SU-DHL-6 (cell line): ENCODE results near the gene MGAT4C.

Source experiments
- CTCF ChIP-seq: fragments of 200-600 bp; sonication (generic); IDR thresholded peaks from one replicate; pipeline ENCODE4 v1.5.1; 2017; ENCODE audit warnings: antibody characterized with exemption, mild to moderate bottlenecking, low read length, moderate library complexity; ENCODE audit not compliant: insufficient read depth, poor library complexity, severe bottlenecking
- EZH2phosphoT487 ChIP-seq: fragments of 200-600 bp; sonication (generic), shearing (Covaris generic); conservative IDR thresholded peaks from 2 replicates; pipeline ENCODE4 v1.6.1; 2018; ENCODE audit warnings: mild to moderate bottlenecking, antibody characterized with exemption, low read length, moderate library complexity, mixed read lengths

DNA sequence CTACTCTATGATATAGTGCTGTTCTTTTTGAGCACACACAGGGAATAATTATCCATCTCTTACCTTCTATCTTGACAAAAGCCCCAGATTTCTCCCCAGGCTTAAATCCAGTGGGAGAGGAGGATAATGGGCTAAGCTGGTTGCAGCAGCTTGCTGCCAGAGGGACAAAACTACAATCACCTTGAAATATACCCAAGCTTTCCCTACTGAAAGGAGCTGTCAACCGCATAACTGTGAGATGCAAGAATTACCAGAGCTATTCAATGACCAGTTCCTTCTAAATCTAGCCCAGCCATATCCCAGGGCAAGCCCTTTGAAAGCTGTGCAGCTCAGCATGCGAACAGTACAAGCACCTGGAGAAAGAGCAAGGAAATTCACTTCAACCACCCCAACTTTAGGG lies 943 bp upstream of the MGAT4C start:
- no peak for TF ChIP-seq CTCF
- TF ChIP-seq EZH2phosphoT487: no peak
